NB4 (cell line): ENCODE data around the gene YARS1.

Experiments
- POLR2A ChIP-seq: IDR thresholded peaks from 2 replicates; pipeline ENCODE4 v1.6.1; 2011; ENCODE audit warnings: mild to moderate bottlenecking; ENCODE audit not compliant: insufficient read length; ENCODE audit errors: extremely low read depth
- TF ChIP-seq, protein P1 (sequence below): IDR thresholded peaks from one replicate; pipeline ENCODE4 v1.5.1; 2012; ENCODE audit warnings: low read depth, low read length

DNA sequence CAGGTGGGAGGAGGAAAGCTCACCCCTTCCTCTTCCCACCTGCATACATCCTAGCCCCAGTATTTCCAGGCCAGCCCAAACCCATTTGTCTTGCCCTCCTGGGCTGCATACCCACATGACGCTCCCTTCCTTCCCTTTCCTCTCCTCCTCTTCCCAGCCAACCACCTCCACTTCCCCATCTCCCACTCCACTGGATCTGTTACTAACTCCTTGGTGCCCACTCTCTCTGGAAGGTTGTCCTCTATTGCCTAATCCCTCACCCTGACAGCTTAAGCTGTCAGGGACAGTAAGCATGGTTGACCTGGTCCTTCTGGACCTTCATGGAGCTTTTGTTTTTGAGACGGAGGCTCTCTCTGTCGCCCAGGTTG, 91.6 kb downstream of the YARS1 start:
- TF ChIP-seq, protein P1, sequence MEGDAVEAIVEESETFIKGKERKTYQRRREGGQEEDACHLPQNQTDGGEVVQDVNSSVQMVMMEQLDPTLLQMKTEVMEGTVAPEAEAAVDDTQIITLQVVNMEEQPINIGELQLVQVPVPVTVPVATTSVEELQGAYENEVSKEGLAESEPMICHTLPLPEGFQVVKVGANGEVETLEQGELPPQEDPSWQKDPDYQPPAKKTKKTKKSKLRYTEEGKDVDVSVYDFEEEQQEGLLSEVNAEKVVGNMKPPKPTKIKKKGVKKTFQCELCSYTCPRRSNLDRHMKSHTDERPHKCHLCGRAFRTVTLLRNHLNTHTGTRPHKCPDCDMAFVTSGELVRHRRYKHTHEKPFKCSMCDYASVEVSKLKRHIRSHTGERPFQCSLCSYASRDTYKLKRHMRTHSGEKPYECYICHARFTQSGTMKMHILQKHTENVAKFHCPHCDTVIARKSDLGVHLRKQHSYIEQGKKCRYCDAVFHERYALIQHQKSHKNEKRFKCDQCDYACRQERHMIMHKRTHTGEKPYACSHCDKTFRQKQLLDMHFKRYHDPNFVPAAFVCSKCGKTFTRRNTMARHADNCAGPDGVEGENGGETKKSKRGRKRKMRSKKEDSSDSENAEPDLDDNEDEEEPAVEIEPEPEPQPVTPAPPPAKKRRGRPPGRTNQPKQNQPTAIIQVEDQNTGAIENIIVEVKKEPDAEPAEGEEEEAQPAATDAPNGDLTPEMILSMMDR, result no peak
- TF ChIP-seq POLR2A, result no peak
